Left colon (tissue), 2 donors: ENCODE data around the gene KIF3B. TPM values are rescaled to one million over a fixed set of nuclear protein-coding genes. Genes with fewer than 3 reads are reported as not detected.
"Not testable (repeated sequence)": the region's sequence is repeated elsewhere in the genome, so short reads cannot be mapped to it uniquely, and the experiment has no call there.

ENCODE experiments used
- ATAC-seq: fragments of 200-7000 bp; cut with Tn5 transposase; one replicate; pipeline ENCODE4 v1.9.1; 2020; ENCODE audit warnings: mild to moderate bottlenecking, moderate library complexity
- DNase-seq, 2 donors: peaks; one replicate each; pipeline ENCODE4 v3.0.0-alpha.2; 2020
- intact Hi-C, 2 donors: fragments of 100-400 bp; cut with DNase I in 1 of 2; cut with micrococcal nuclease in 1 of 2; formaldehyde crosslinking; loops; one replicate each; pipeline versions ENCODE4 v1.11.2 to v1.14.0; 2022; cut with DNase I, micrococcal nuclease
- total RNA-seq, 2 donors: library from RNA; stranded (reverse); fragmentation: NEBNext Ultra II Directional; extraction: Animal tissue kit (Norgen Biotek cat#: 25700); gene quantifications; one replicate each; pipeline ENCODE4 v1.2.1, GENCODE V29; 2021
- donor health status: DM: no; HTN: no; CAD: no.
- donor health status: DM: yes; HTN: yes; CAD: no.

Gene KIF3B
- total RNA-seq, 2 donors from 2014 or later: 52.1 to 56.8 TPM

- DNase-seq (no peak), ATAC-seq (no peak)
- intact Hi-C loops: no loop called here
These were observed 41.6 kb downstream of the KIF3B start for GRCh38 chr20:32319100-32319499.

GRCh38 chr20:32320305-32320704, 42.9 kb downstream of the KIF3B start:
- no peak for ATAC-seq
- no peak for DNase-seq
- intact Hi-C loops: no loop called here

- intact Hi-C loops: no loop called here
- ATAC-seq: no peak
- no peak for DNase-seq
These were observed 43.9 kb downstream of the KIF3B start for GRCh38 chr20:32321390-32321789.

GRCh38 chr20:32322260-32322659, 44.8 kb downstream of the KIF3B start:
- ATAC-seq, intact Hi-C loops, DNase-seq: not testable (repeated sequence)

- intact Hi-C loops, ATAC-seq, DNase-seq: not testable (repeated sequence)
These were observed 46.3 kb downstream of the KIF3B start for GRCh38 chr20:32323761-32324160.

- intact Hi-C loops: no loop called here
- peak; percentile 96 for ATAC-seq
These were observed 48.5 kb downstream of the KIF3B start for GRCh38 chr20:32325706-32326503.

GRCh38 chr20:32326504-32326845, 49.0 kb downstream of the KIF3B start:
- DNase-seq (no peak), ATAC-seq (peak; percentile 63)
- intact Hi-C loops: no loop called here

More at GRCh38 chr20:32325706-32326503, 48.5 kb downstream of the KIF3B start:
- peak; percentile 26 to 45 for DNase-seq

- DNase-seq (no peak), ATAC-seq (no peak)
- intact Hi-C loops: no loop called here
These were observed 49.7 kb downstream of the KIF3B start for GRCh38 chr20:32327087-32327681.

- ATAC-seq (no peak), DNase-seq (no peak)
- intact Hi-C loops: no loop called here
These were observed 52.5 kb downstream of the KIF3B start for GRCh38 chr20:32329817-32330554.

GRCh38 chr20:32330555-32330897, 53.1 kb downstream of the KIF3B start:
- DNase-seq: no peak
- intact Hi-C loops: no loop called here
- no peak for ATAC-seq

GRCh38 chr20:32332614-32333013, 55.2 kb downstream of the KIF3B start:
- intact Hi-C loops: no loop called here
- DNase-seq (no peak), ATAC-seq (peak; percentile 7)

- DNase-seq: no peak
These were observed 55.9 kb downstream of the KIF3B start for GRCh38 chr20:32333181-32333987.

GRCh38 chr20:32333988-32334885, 56.8 kb downstream of the KIF3B start:
- peak; percentile 96 for ATAC-seq
- intact Hi-C loops: no loop called here
- DNase-seq: peak; percentile 75 to 82

More at GRCh38 chr20:32333181-32333987, 55.9 kb downstream of the KIF3B start:
- ATAC-seq: no peak
- intact Hi-C loops: no loop called here

- intact Hi-C loops: no loop called here
- ATAC-seq (peak; percentile 37), DNase-seq (no peak)
These were observed 59.5 kb downstream of the KIF3B start for GRCh38 chr20:32336918-32337347.

GRCh38 chr20:32337937-32338661, 60.6 kb downstream of the KIF3B start:
- intact Hi-C loops: no loop called here
- DNase-seq (no peak), ATAC-seq (no peak)

GRCh38 chr20:32338665-32339064, 61.2 kb downstream of the KIF3B start:
- no peak for ATAC-seq
- intact Hi-C loops: no loop called here
- DNase-seq: no peak

- intact Hi-C loops: no loop called here
- ATAC-seq: no peak
- DNase-seq: no peak
These were observed 61.7 kb downstream of the KIF3B start for GRCh38 chr20:32339116-32339515.
